Eye (tissue), 1 donor: Measurements from ENCODE around the gene SBSN.

ENCODE experiments used
- DNase-seq: peaks from one replicate; pipeline ENCODE4 v3.0.0-alpha.2; 2015

Gene SBSN

GRCh38 chr19:35529241-35530218 lies 1.4 kb upstream of the SBSN start:
- no peak for DNase-seq

GRCh38 chr19:35525873-35526272 lies 2.2 kb downstream of the SBSN start:
- DNase-seq = no peak

- DNase-seq = peak; percentile 20
Measured at GRCh38 chr19:35524181-35524837, 3.8 kb downstream of the SBSN start.

- DNase-seq = no peak
Measured at GRCh38 chr19:35522745-35523327, 5.3 kb downstream of the SBSN start.

- DNase-seq = no peak
Measured at GRCh38 chr19:35521124-35521743, 6.9 kb downstream of the SBSN start.

GRCh38 chr19:35519291-35519690 lies 8.8 kb downstream of the SBSN start:
- DNase-seq = no peak

GRCh38 chr19:35518313-35518712 lies 9.8 kb downstream of the SBSN start:
- DNase-seq = peak; percentile 12

- DNase-seq = no peak
Measured at GRCh38 chr19:35517342-35517741, 10.8 kb downstream of the SBSN start.

- no peak for DNase-seq
Measured at GRCh38 chr19:35516310-35516709, 11.8 kb downstream of the SBSN start.

- peak; percentile 5 for DNase-seq
Measured at GRCh38 chr19:35514282-35514809, 13.8 kb downstream of the SBSN start.

GRCh38 chr19:35513628-35514281 lies 14.4 kb downstream of the SBSN start, which contains the start of gene DMKN:
Gene DMKN (minus strand): TSS chr19:35513649. CDS start chr19:35513475, 174 bp downstream.
- DNase-seq = peak; percentile 6

- DNase-seq = no peak
Measured at GRCh38 chr19:35512831-35513627, 15.1 kb downstream of the SBSN start.

- no peak for DNase-seq
Measured at GRCh38 chr19:35511337-35511736, 16.8 kb downstream of the SBSN start.

- DNase-seq = no peak
Measured at GRCh38 chr19:35510626-35510964, 17.5 kb downstream of the SBSN start.

- peak; percentile 90 for DNase-seq
Measured at GRCh38 chr19:35509861-35510625, 18.1 kb downstream of the SBSN start.

- DNase-seq = peak; percentile 28
Measured at GRCh38 chr19:35509018-35509652, 19.0 kb downstream of the SBSN start.

- no peak for DNase-seq
Measured at GRCh38 chr19:35508129-35508528, 20.0 kb downstream of the SBSN start.

- DNase-seq = no peak
Measured at GRCh38 chr19:35507561-35507960, 20.6 kb downstream of the SBSN start.

GRCh38 chr19:35506011-35506410 lies 22.1 kb downstream of the SBSN start:
- no peak for DNase-seq

- DNase-seq = no peak
Measured at GRCh38 chr19:35502751-35503150, 25.4 kb downstream of the SBSN start.
